SK-N-SH treated with all-trans-retinoic acid at 6 μM for 48 hours (cell line): Measurements from ENCODE around the gene LAD1.
A peak's percentile ranks its signal among the peaks of the same experiment; 100 is the strongest.

Source experiments
- ATAC-seq: fragments of 200-7000 bp; cut with Tn5 transposase; 3 replicates; pipeline ENCODE4 v1.9.1; 2020; ENCODE audit warnings: mild to moderate bottlenecking, moderate library complexity
- CSDC2 ChIP-seq: fragments of 250-450 bp; sonication (Bioruptor Pico); IDR thresholded peaks from 2 replicates; pipeline ENCODE4 v1.5.0; 2020; ENCODE audit warnings: mild to moderate bottlenecking, moderate library complexity
- ESRRG ChIP-seq: fragments of 250-450 bp; sonication (Bioruptor Pico); IDR thresholded peaks from 2 replicates; pipeline ENCODE4 v1.6.1; 2021; ENCODE audit warnings: mild to moderate bottlenecking
- ISL1 ChIP-seq: fragments of 250-450 bp; sonication (Bioruptor Pico); IDR thresholded peaks from 2 replicates; pipeline ENCODE4 v2.1.2; 2022; ENCODE audit warnings: mild to moderate bottlenecking, moderate library complexity
- OSR1 ChIP-seq: fragments of 250-450 bp; sonication (Bioruptor Pico); IDR thresholded peaks from 2 replicates; pipeline ENCODE4 v1.8.0; 2022; ENCODE audit warnings: moderate library complexity, mild to moderate bottlenecking, inconsistent platforms
- PPARA ChIP-seq: fragments of 250-450 bp; sonication (Bioruptor Pico); IDR thresholded peaks from 2 replicates; pipeline ENCODE4 v1.5.0; 2020; ENCODE audit warnings: mild to moderate bottlenecking, borderline replicate concordance
- SNAI2 ChIP-seq: fragments of 250-450 bp; sonication (Bioruptor Pico); IDR thresholded peaks from 2 replicates; pipeline ENCODE4 v1.5.0; 2020; ENCODE audit warnings: mild to moderate bottlenecking, moderate library complexity
- TCF4 ChIP-seq: fragments of 250-450 bp; sonication (Bioruptor Pico); IDR thresholded peaks from 2 replicates; pipeline ENCODE4 v1.8.0; 2021; ENCODE audit warnings: mild to moderate bottlenecking, moderate library complexity, borderline replicate concordance
- TOX ChIP-seq: fragments of 250-450 bp; sonication (Bioruptor Pico); IDR thresholded peaks from 2 replicates; pipeline ENCODE4 v1.8.0; 2021; ENCODE audit warnings: mild to moderate bottlenecking, moderate library complexity, borderline replicate concordance
- ZFP3 ChIP-seq: fragments of 250-450 bp; sonication (Bioruptor Pico); IDR thresholded peaks from 2 replicates; pipeline ENCODE4 v1.5.0; 2020; ENCODE audit warnings: mild to moderate bottlenecking, moderate library complexity
- ZNF70 ChIP-seq: fragments of 450-650 bp; formaldehyde crosslinking; IDR thresholded peaks from 2 replicates; pipeline ENCODE4 v1.5.0; 2020; ENCODE audit warnings: mild to moderate bottlenecking, moderate library complexity
- ZNF8 ChIP-seq: fragments of 450-650 bp; formaldehyde crosslinking; IDR thresholded peaks from 2 replicates; pipeline ENCODE4 v1.5.0; 2020; ENCODE audit warnings: mild to moderate bottlenecking, moderate library complexity
- TF ChIP-seq, protein P1 (sequence below): fragments of 250-450 bp; sonication (Bioruptor Pico); IDR thresholded peaks from 2 replicates; pipeline ENCODE4 v1.8.0; 2020; ENCODE audit warnings: mild to moderate bottlenecking, moderate library complexity, borderline replicate concordance
- TF ChIP-seq, protein P2 (sequence below): fragments of 250-450 bp; sonication (Bioruptor Pico); IDR thresholded peaks from 2 replicates; pipeline ENCODE4 v1.8.0; 2021; ENCODE audit warnings: low read depth, mild to moderate bottlenecking, moderate library complexity, borderline replicate concordance
- TF ChIP-seq, protein P3 (sequence below): fragments of 250-450 bp; sonication (Bioruptor Pico); IDR thresholded peaks from 2 replicates; pipeline ENCODE4 v1.5.0; 2020; ENCODE audit warnings: mild to moderate bottlenecking, moderate library complexity
- TF ChIP-seq, protein P4 (sequence below): fragments of 250-450 bp; sonication (Bioruptor Pico); IDR thresholded peaks from 2 replicates; pipeline ENCODE4 v1.5.1; 2021; ENCODE audit warnings: mild to moderate bottlenecking, moderate library complexity
- TF ChIP-seq, protein P5 (sequence below): fragments of 250-450 bp; sonication (Bioruptor Pico); IDR thresholded peaks from 2 replicates; pipeline ENCODE4 v1.5.1; 2020; ENCODE audit warnings: low read depth, mild to moderate bottlenecking, moderate library complexity

Gene LAD1

DNA sequence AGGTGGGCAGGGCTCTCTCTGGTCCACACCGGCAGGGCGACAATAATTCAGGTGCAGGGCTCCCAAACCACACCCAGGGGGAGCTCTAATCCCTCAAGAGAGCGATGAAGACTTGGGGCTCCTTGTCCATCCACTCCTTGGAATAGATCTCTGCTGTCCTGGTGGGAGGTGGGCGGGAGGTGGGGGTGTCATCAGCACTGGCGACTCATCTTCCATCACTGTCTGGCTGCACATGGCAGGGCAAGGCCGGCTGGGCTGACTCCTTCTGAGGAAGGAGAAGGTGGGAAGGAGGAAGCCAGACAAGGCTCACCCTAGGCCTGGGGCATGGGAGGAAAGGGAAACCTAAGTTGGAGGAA lies 50.9 kb downstream of the LAD1 start:
- ATAC-seq: peak; percentile 92

DNA sequence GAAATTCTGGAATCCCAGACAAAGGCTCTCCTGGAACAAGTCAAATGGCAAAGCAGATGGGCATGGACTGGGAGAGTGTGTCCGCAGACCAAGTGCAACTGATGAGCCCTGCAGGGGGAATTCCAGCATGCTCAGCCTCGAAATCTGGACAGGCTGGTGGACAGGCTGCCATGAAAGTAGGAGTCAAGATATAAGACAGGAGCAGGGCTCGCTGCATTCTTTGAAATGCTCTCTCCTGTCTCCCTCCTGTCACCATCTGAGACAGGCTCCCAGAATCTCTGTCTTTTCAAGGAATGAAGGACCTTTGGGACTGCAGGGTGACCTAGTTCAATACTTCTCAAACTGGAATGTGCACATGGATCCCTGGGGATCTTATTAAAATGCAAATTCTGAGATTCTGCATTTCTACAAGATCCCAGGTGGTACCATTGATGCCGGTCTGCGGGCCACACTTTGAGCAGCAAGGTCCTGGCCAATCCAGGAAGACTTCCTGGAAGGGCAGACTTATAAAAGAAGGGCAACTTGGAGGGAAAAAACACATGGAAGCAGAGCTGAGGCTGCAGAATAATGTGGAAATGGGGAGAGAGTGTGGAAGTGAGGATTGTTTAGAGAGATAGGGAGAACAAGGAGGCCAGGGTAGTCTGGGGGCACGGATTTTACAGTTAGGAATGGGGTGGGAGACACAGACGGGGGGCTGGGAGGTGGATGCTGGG lies 51.5 kb downstream of the LAD1 start:
- TF ChIP-seq, protein P1, sequence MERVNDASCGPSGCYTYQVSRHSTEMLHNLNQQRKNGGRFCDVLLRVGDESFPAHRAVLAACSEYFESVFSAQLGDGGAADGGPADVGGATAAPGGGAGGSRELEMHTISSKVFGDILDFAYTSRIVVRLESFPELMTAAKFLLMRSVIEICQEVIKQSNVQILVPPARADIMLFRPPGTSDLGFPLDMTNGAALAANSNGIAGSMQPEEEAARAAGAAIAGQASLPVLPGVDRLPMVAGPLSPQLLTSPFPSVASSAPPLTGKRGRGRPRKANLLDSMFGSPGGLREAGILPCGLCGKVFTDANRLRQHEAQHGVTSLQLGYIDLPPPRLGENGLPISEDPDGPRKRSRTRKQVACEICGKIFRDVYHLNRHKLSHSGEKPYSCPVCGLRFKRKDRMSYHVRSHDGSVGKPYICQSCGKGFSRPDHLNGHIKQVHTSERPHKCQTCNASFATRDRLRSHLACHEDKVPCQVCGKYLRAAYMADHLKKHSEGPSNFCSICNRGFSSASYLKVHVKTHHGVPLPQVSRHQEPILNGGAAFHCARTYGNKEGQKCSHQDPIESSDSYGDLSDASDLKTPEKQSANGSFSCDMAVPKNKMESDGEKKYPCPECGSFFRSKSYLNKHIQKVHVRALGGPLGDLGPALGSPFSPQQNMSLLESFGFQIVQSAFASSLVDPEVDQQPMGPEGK (CRISPR knock-in tag): no peak
- TF ChIP-seq ISL1 (CRISPR knock-in tag): no peak
- TF ChIP-seq, protein P2, sequence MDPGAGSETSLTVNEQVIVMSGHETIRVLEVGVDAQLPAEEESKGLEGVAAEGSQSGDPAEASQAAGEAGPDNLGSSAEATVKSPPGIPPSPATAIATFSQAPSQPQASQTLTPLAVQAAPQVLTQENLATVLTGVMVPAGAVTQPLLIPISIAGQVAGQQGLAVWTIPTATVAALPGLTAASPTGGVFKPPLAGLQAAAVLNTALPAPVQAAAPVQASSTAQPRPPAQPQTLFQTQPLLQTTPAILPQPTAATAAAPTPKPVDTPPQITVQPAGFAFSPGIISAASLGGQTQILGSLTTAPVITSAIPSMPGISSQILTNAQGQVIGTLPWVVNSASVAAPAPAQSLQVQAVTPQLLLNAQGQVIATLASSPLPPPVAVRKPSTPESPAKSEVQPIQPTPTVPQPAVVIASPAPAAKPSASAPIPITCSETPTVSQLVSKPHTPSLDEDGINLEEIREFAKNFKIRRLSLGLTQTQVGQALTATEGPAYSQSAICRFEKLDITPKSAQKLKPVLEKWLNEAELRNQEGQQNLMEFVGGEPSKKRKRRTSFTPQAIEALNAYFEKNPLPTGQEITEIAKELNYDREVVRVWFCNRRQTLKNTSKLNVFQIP (CRISPR knock-in tag): no peak
- TF ChIP-seq, protein P3, sequence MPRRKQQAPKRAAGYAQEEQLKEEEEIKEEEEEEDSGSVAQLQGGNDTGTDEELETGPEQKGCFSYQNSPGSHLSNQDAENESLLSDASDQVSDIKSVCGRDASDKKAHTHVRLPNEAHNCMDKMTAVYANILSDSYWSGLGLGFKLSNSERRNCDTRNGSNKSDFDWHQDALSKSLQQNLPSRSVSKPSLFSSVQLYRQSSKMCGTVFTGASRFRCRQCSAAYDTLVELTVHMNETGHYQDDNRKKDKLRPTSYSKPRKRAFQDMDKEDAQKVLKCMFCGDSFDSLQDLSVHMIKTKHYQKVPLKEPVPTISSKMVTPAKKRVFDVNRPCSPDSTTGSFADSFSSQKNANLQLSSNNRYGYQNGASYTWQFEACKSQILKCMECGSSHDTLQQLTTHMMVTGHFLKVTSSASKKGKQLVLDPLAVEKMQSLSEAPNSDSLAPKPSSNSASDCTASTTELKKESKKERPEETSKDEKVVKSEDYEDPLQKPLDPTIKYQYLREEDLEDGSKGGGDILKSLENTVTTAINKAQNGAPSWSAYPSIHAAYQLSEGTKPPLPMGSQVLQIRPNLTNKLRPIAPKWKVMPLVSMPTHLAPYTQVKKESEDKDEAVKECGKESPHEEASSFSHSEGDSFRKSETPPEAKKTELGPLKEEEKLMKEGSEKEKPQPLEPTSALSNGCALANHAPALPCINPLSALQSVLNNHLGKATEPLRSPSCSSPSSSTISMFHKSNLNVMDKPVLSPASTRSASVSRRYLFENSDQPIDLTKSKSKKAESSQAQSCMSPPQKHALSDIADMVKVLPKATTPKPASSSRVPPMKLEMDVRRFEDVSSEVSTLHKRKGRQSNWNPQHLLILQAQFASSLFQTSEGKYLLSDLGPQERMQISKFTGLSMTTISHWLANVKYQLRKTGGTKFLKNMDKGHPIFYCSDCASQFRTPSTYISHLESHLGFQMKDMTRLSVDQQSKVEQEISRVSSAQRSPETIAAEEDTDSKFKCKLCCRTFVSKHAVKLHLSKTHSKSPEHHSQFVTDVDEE (CRISPR knock-in tag): no peak
- no peak for TF ChIP-seq ZNF8 (CRISPR knock-in tag)
- TF ChIP-seq, all 23 proteins: peak for 0
- no peak for ATAC-seq

More for the DNA sequence above, 50.9 kb downstream of the LAD1 start:
- TF ChIP-seq, protein P3 (CRISPR knock-in tag): no peak
- TF ChIP-seq TOX (CRISPR knock-in tag) (no peak), CSDC2 (no peak), ZNF8 (CRISPR knock-in tag) (no peak), PPARA (no peak)
- TF ChIP-seq, all 23 proteins: peak for 0

DNA sequence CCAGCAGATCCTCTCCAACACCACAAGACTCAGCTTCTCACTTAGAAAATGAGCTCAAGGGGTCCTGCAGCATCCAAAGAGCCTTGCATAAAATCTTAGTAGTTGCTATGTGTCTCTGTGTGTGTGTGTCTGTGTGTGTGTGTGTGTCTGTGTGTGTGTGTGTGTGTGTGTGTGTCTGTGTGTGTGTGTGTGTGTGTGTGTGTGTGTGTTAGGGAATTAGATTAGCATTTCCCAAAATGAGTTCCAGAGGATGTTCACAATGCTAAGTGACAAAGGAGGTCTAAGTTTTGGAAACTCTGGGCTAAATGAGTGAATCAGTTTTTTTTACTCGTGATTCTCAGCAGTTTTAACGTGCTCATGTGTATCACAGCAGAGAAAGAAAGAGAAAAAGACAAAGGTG lies 52.1 kb downstream of the LAD1 start:
- peak; percentile 5; the same call in 2 of the 3 replicates for ATAC-seq

More for the DNA sequence above, 52.1 kb downstream of the LAD1 start:
- TF ChIP-seq PPARA (no peak), ZFP3 (CRISPR knock-in tag) (no peak), ZNF70 (CRISPR knock-in tag) (no peak), OSR1 (CRISPR knock-in tag) (no peak), ESRRG (CRISPR knock-in tag) (no peak), CSDC2 (no peak), SNAI2 (CRISPR knock-in tag) (no peak), ZNF8 (CRISPR knock-in tag) (no peak), TOX (CRISPR knock-in tag) (no peak), TCF4 (CRISPR knock-in tag) (no peak)
- TF ChIP-seq, protein P4, sequence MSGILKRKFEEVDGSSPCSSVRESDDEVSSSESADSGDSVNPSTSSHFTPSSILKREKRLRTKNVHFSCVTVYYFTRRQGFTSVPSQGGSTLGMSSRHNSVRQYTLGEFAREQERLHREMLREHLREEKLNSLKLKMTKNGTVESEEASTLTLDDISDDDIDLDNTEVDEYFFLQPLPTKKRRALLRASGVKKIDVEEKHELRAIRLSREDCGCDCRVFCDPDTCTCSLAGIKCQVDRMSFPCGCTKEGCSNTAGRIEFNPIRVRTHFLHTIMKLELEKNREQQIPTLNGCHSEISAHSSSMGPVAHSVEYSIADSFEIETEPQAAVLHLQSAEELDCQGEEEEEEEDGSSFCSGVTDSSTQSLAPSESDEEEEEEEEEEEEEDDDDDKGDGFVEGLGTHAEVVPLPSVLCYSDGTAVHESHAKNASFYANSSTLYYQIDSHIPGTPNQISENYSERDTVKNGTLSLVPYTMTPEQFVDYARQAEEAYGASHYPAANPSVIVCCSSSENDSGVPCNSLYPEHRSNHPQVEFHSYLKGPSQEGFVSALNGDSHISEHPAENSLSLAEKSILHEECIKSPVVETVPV (CRISPR knock-in tag): no peak
- TF ChIP-seq, protein P1 (CRISPR knock-in tag): no peak
- TF ChIP-seq, protein P3 (CRISPR knock-in tag): no peak
- TF ChIP-seq, protein P5, sequence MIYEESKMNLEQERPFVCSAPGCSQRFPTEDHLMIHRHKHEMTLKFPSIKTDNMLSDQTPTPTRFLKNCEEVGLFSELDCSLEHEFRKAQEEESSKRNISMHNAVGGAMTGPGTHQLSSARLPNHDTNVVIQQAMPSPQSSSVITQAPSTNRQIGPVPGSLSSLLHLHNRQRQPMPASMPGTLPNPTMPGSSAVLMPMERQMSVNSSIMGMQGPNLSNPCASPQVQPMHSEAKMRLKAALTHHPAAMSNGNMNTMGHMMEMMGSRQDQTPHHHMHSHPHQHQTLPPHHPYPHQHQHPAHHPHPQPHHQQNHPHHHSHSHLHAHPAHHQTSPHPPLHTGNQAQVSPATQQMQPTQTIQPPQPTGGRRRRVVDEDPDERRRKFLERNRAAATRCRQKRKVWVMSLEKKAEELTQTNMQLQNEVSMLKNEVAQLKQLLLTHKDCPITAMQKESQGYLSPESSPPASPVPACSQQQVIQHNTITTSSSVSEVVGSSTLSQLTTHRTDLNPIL (CRISPR knock-in tag): no peak
